ENCODE measurements around the gene STARD3NL. TPM values are rescaled to one million over a fixed set of nuclear protein-coding genes. Genes with fewer than 3 reads are reported as not detected.
"Not testable (repeated sequence)": the region's sequence is repeated elsewhere in the genome, so short reads cannot be mapped to it uniquely, and the experiment has no call there.

STARD3NL gene
- total RNA-seq, 1 donor from 2014 or later: 42.4 TPM

GRCh38 chr7:38168890-38169570, 9.0 kb upstream of the STARD3NL start:
- Mint-ChIP-seq H3K4me3 (ENCODE audit: low read depth) (no peak overlapping the region), H3K36me3 (ENCODE audit: low read depth) (peaks cover 3% of the 10 kb centered on the region), H3K4me1 (ENCODE audit: low read depth) (peaks cover 28% of the 10 kb centered on the region), H3K27me3 (ENCODE audit: low read depth) (peaks cover 34% of the 10 kb centered on the region), H3K9me3 (peaks cover 4% of the 10 kb centered on the region), H3K27ac (no peak overlapping the region)
- intact Hi-C loops (cut with micrococcal nuclease): no loop called here
- DNase-seq (ENCODE audit: low spot score): no peak

- no peak overlapping the region for H3K4me3 Mint-ChIP-seq (ENCODE audit: low read depth)
- H3K4me1 Mint-ChIP-seq (ENCODE audit: low read depth): peaks cover 32% of the 10 kb centered on the region
- peaks cover 12% of the 10 kb centered on the region for H3K9me3 Mint-ChIP-seq
- H3K27ac Mint-ChIP-seq: no peak overlapping the region
- intact Hi-C loops (cut with micrococcal nuclease): no loop called here
- peaks cover 3% of the 10 kb centered on the region for H3K36me3 Mint-ChIP-seq (ENCODE audit: low read depth)
- peaks cover 26% of the 10 kb centered on the region for H3K27me3 Mint-ChIP-seq (ENCODE audit: low read depth)
- no peak for DNase-seq (ENCODE audit: low spot score)
Measured at GRCh38 chr7:38169847-38170246, 8.2 kb upstream of the STARD3NL start.

GRCh38 chr7:38171623-38172391, 6.2 kb upstream of the STARD3NL start:
- intact Hi-C loops (cut with micrococcal nuclease): no loop called here
- Mint-ChIP-seq H3K27ac (no peak overlapping the region), H3K36me3 (ENCODE audit: low read depth) (peaks cover 3% of the 10 kb centered on the region), H3K27me3 (ENCODE audit: low read depth) (peaks cover 22% of the 10 kb centered on the region), H3K4me1 (ENCODE audit: low read depth) (peaks cover 32% of the 10 kb centered on the region), H3K9me3 (peaks cover 12% of the 10 kb centered on the region), H3K4me3 (ENCODE audit: low read depth) (no peak overlapping the region)
- DNase-seq (ENCODE audit: low spot score): no peak

- not testable (repeated sequence) for H3K36me3 Mint-ChIP-seq (ENCODE audit: low read depth); H3K27me3 Mint-ChIP-seq (ENCODE audit: low read depth); H3K4me3 Mint-ChIP-seq (ENCODE audit: low read depth); H3K27ac Mint-ChIP-seq; DNase-seq (ENCODE audit: low spot score)
- peaks cover 43% of the 10 kb centered on the region for H3K4me1 Mint-ChIP-seq (ENCODE audit: low read depth)
- intact Hi-C loops (cut with micrococcal nuclease): loop anchor here (5.0 kb wide), 1 partner anchor 68 kb away; no protein-coding TSS in a partner anchor
- peaks cover 12% of the 10 kb centered on the region for H3K9me3 Mint-ChIP-seq
Measured at GRCh38 chr7:38175547-38175946, 2.5 kb upstream of the STARD3NL start.

- Mint-ChIP-seq H3K9me3 (peaks cover 12% of the 10 kb centered on the region), H3K27me3 (ENCODE audit: low read depth) (no peaks in the 10 kb centered on the region), H3K36me3 (ENCODE audit: low read depth) (peaks cover 5% of the 10 kb centered on the region), H3K4me1 (ENCODE audit: low read depth) (peaks cover 36% of the 10 kb centered on the region), H3K4me3 (ENCODE audit: low read depth) (peak overlapping the region; percentile 95), H3K27ac (peak overlapping the region; percentile 89)
- intact Hi-C loops (cut with micrococcal nuclease): loop anchor here (2.0 to 5.0 kb wide), 3 partner anchors 43 to 191 kb away; no protein-coding TSS in a partner anchor
- no peak for DNase-seq (ENCODE audit: low spot score)
Measured at GRCh38 chr7:38177621-38178003, 433 bp upstream of the STARD3NL start.

GRCh38 chr7:38178695-38179344, 775 bp downstream of the STARD3NL start:
- intact Hi-C loops (cut with micrococcal nuclease): loop anchor here (2.0 to 5.0 kb wide), 3 partner anchors 42 to 190 kb away; no protein-coding TSS in a partner anchor
- DNase-seq (ENCODE audit: low spot score): no peak

GRCh38 chr7:38179776-38180226, 1.8 kb downstream of the STARD3NL start:
- peak overlapping the region; percentile 95 for H3K4me3 Mint-ChIP-seq (ENCODE audit: low read depth)
- no peak for DNase-seq (ENCODE audit: low spot score)
- intact Hi-C loops (cut with micrococcal nuclease): loop anchor here (2.0 to 5.0 kb wide), 3 partner anchors 41 to 189 kb away; no protein-coding TSS in a partner anchor
- peaks cover 13% of the 10 kb centered on the region for H3K36me3 Mint-ChIP-seq (ENCODE audit: low read depth)
- H3K27ac Mint-ChIP-seq: peak overlapping the region; percentile 1
- H3K27me3 Mint-ChIP-seq (ENCODE audit: low read depth): no peaks in the 10 kb centered on the region
- peaks cover 4% of the 10 kb centered on the region for H3K9me3 Mint-ChIP-seq
- H3K4me1 Mint-ChIP-seq (ENCODE audit: low read depth): peaks cover 32% of the 10 kb centered on the region

More at GRCh38 chr7:38178695-38179344, 775 bp downstream of the STARD3NL start:
- Mint-ChIP-seq H3K27me3 (ENCODE audit: low read depth) (no peaks in the 10 kb centered on the region), H3K9me3 (peaks cover 11% of the 10 kb centered on the region), H3K4me3 (ENCODE audit: low read depth) (peak overlapping the region; percentile 95), H3K27ac (peak overlapping the region; percentile 86), H3K36me3 (ENCODE audit: low read depth) (peaks cover 9% of the 10 kb centered on the region), H3K4me1 (ENCODE audit: low read depth) (peaks cover 37% of the 10 kb centered on the region)

- H3K4me3 Mint-ChIP-seq (ENCODE audit: low read depth): no peak overlapping the region
- no peaks in the 10 kb centered on the region for H3K27me3 Mint-ChIP-seq (ENCODE audit: low read depth)
- DNase-seq (ENCODE audit: low spot score): no peak
- peaks cover 4% of the 10 kb centered on the region for H3K9me3 Mint-ChIP-seq
- no peak overlapping the region for H3K27ac Mint-ChIP-seq
- H3K36me3 Mint-ChIP-seq (ENCODE audit: low read depth): peaks cover 19% of the 10 kb centered on the region
- intact Hi-C loops (cut with micrococcal nuclease): no loop called here
- H3K4me1 Mint-ChIP-seq (ENCODE audit: low read depth): peaks cover 37% of the 10 kb centered on the region
Measured at GRCh38 chr7:38181111-38181510, 3.1 kb downstream of the STARD3NL start.

GRCh38 chr7:38182450-38182849, 4.4 kb downstream of the STARD3NL start:
- H3K27ac Mint-ChIP-seq: no peak overlapping the region
- DNase-seq (ENCODE audit: low spot score): no peak
- no peak overlapping the region for H3K4me3 Mint-ChIP-seq (ENCODE audit: low read depth)
- H3K36me3 Mint-ChIP-seq (ENCODE audit: low read depth): peaks cover 19% of the 10 kb centered on the region
- H3K4me1 Mint-ChIP-seq (ENCODE audit: low read depth): peaks cover 37% of the 10 kb centered on the region
- intact Hi-C loops (cut with micrococcal nuclease): no loop called here
- H3K9me3 Mint-ChIP-seq: peaks cover 4% of the 10 kb centered on the region
- no peaks in the 10 kb centered on the region for H3K27me3 Mint-ChIP-seq (ENCODE audit: low read depth)

- no peak overlapping the region for H3K27ac Mint-ChIP-seq
- peaks cover 29% of the 10 kb centered on the region for H3K4me1 Mint-ChIP-seq (ENCODE audit: low read depth)
- peaks cover 4% of the 10 kb centered on the region for H3K9me3 Mint-ChIP-seq
- no peaks in the 10 kb centered on the region for H3K27me3 Mint-ChIP-seq (ENCODE audit: low read depth)
- no peak for DNase-seq (ENCODE audit: low spot score)
- H3K36me3 Mint-ChIP-seq (ENCODE audit: low read depth): peaks cover 24% of the 10 kb centered on the region
- no peak overlapping the region for H3K4me3 Mint-ChIP-seq (ENCODE audit: low read depth)
- intact Hi-C loops (cut with micrococcal nuclease): no loop called here
Measured at GRCh38 chr7:38185395-38186307, 7.6 kb downstream of the STARD3NL start.

GRCh38 chr7:38186593-38187314, 8.7 kb downstream of the STARD3NL start:
- no peaks in the 10 kb centered on the region for H3K27me3 Mint-ChIP-seq (ENCODE audit: low read depth)
- H3K4me1 Mint-ChIP-seq (ENCODE audit: low read depth): peaks cover 25% of the 10 kb centered on the region
- no peak overlapping the region for H3K27ac Mint-ChIP-seq
- H3K9me3 Mint-ChIP-seq: peaks cover 7% of the 10 kb centered on the region
- H3K4me3 Mint-ChIP-seq (ENCODE audit: low read depth): no peak overlapping the region
- intact Hi-C loops (cut with micrococcal nuclease): no loop called here
- H3K36me3 Mint-ChIP-seq (ENCODE audit: low read depth): peaks cover 34% of the 10 kb centered on the region
- DNase-seq (ENCODE audit: low spot score): no peak

All from activated T-helper 2 cell treated with anti-CD3 and anti-CD28 coated beads, Interferon-gamma antibody, Interleukin-2, Interleukin-4, amounts not matched to agents 10 μg/mL and 5 μg/mL and 100 μg/mL, durations not matched to agents 14 hours and 24 hours and 36 hours (primary cell).